ENCODE measurements around the gene AP3D1. TPM values are rescaled to one million over a fixed set of nuclear protein-coding genes. Genes with fewer than 3 reads are reported as not detected.
"Not testable (repeated sequence)": the region's sequence is repeated elsewhere in the genome, so short reads cannot be mapped to it uniquely, and the experiment has no call there.

Gene AP3D1
- 98.8 TPM for total RNA-seq

DNA sequence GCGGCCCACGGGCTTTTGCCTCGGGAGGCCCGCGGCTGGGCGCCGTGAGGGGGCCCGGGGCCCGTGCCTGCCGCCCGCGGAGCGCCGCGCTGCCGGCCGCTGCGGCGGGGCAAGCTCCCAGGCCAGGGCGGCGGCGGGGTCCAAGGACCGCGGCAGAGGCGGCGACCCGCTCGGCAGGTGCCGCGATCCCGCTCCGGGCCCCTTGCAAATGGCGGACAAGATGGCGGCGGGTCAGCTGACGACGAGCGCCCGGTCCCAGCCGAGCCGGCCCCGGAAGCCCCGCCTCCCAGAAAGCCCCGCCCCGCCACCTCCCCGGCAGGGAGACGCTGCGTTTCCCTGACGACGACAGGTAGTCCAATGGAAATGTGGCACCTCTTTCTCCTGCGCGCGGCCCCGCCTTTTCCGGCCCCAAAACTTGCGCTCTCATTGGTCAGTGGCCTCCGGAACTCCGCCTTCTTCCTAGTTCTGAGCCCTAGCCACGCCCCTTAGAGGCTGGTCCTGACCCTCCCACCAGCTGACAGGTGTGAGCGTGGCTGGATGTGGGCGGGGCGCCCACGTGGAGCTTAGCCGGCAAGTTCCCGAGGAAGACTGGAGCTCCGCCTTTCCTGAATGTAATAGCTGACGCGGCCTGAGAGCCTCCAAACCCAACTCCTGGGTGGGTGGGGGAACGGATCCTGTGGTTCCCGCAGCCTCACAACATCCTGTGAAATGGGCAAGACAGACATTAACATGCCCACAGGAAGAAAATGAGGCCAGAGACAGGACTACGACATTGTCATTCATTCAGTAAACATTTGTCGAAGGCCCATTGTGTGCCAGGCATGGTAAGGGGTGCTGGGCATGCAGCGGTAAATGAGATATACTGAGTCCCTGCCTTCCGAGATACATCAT, at the start of gene AP3D1:
AP3D1 (minus strand) TSS at position 228 of the 891 bp plus-strand sequence. CDS start 232 bp downstream, outside the sequence.
- TF ChIP-seq, protein P1, sequence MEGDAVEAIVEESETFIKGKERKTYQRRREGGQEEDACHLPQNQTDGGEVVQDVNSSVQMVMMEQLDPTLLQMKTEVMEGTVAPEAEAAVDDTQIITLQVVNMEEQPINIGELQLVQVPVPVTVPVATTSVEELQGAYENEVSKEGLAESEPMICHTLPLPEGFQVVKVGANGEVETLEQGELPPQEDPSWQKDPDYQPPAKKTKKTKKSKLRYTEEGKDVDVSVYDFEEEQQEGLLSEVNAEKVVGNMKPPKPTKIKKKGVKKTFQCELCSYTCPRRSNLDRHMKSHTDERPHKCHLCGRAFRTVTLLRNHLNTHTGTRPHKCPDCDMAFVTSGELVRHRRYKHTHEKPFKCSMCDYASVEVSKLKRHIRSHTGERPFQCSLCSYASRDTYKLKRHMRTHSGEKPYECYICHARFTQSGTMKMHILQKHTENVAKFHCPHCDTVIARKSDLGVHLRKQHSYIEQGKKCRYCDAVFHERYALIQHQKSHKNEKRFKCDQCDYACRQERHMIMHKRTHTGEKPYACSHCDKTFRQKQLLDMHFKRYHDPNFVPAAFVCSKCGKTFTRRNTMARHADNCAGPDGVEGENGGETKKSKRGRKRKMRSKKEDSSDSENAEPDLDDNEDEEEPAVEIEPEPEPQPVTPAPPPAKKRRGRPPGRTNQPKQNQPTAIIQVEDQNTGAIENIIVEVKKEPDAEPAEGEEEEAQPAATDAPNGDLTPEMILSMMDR (IDR thresholded peaks at IDR 0.05) = peak in 1 of 3 experiments; percentile 38
- Histone ChIP-seq H3K36me3 (no peaks in the 10 kb centered on the region), H3K27me3 (no peaks in the 10 kb centered on the region), H3K27ac (peak within 1 kb of the TSS; percentile 83 to 87), H3K4me1 (peaks cover 14 to 31% of the 10 kb centered on the region in 2 donors), H3K9me3 (no peaks in the 10 kb centered on the region), H3K4me3 (peak within 1 kb of the TSS; percentile 82 to 96)
- intact Hi-C loops (cut with DNase I) = loop anchor here (1.0 to 5.0 kb wide), 6 partner anchors 17 to 289 kb away; partner anchors contain the start of genes BTBD2, IZUMO4, KLF16 and MOB3A
- peak; percentile 99 to 100 for DNase-seq (ENCODE audit: low spot score in 2 of 2)

DNA sequence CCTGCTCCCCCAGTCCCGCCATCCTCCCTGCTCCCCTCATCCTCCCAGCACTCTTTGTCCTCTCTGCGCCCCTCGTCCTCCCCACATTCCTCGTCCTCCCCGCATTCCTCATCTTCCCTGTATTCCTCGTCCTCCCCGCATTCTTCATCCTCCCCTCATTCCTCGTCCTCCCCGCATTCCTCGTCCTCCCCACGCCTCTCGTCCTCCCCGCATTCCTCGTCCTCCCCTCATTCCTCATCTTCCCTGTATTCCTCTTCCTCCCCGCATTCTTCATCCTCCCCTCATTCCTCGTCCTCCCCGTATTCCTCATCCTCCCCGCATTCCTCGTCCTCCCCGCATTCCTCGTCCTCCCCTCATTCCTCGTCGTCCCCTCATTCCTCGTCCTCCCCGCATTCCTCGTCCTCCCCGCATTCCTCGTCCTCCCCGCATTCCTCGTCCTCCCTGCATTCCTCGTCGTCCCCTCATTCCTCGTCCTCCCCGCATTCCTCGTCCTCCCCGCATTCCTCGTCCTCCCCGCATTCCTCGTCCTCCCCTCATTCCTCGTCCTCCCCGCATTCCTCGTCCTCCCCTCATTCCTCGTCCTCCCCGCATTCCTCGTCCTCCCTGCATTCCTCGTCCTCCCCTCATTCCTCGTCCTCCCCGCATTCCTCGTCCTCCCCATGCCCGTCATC, 49.4 kb upstream of the AP3D1 start:
- H3K4me3 ChIP-seq; DNase-seq (ENCODE audit: low spot score in 2 of 2); intact Hi-C loops (cut with DNase I); H3K27me3 ChIP-seq; H3K9me3 ChIP-seq; H3K4me1 ChIP-seq; H3K27ac ChIP-seq: not testable (repeated sequence)
- H3K36me3 ChIP-seq = peaks cover 23 to 45% of the 10 kb centered on the region in 2 donors

DNA sequence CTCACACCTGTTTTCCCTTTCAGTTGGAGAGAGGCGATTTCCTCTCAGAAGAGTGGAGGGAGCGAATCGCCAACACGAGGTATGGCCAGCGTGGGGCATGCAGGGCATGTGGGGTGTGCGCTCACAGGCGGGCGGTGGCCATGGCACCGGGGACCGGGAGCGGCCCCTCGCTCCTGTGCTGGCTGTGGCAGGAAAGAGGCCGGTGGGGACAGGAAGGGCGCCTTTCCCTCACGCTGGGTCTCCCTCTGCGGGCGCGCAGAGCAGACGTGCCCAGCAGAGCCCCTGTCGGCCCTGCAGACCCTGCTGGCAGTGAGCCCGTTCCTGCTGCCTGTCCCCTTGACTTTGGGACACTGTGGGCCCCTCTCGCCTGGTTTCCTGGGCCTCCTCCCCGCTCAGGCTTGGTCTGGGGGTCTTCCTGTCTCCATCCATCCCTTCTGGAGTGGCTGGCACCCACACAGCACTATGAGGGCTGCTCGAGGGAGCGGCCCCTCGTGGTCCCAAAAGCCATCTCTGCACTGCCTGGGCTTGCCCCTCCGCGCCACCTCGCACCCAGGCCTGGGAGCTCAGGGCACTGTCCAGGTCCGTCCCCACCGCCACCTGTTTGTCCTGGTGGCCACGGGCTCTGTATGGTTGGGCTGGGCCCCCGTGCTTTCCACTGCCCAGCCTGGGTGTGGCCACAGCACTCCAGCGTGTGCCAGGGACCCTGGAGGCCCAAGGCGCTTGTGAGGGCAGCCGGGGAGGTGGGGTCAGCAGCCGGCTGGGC, 48.7 kb upstream of the AP3D1 start:
- Histone ChIP-seq H3K9me3 (no peaks in the 10 kb centered on the region), H3K4me3 (no peak overlapping the region), H3K27me3 (no peaks in the 10 kb centered on the region), H3K36me3 (peaks cover 28 to 52% of the 10 kb centered on the region in 2 donors), H3K27ac (no peak overlapping the region), H3K4me1 (no peaks in the 10 kb centered on the region)
- intact Hi-C loops (cut with DNase I) = no loop called here
- DNase-seq (ENCODE audit: low spot score in 2 of 2) = no peak
- TF ChIP-seq, protein P1 (IDR thresholded peaks at IDR 0.05) = no peak

DNA sequence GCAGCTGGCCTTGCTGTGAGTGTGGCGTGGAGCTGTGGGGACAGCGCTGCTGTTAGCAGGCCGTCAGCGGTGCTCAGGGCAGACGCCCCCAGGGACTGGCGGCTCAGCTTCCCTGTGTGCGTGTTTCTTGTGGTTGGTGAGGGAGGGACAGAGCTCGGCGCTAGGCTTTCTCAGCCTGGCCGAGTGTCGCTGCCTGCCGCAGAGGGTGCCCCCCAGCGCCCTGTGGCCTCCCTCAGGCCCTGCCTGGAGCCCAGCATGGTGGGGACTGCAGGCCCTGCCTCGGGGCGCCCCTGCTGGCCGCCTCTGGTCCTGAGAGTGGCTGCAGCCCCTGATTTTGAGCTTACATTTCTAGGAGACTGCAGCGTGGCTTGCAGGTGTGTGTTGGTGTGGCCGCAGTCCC, 47.8 kb upstream of the AP3D1 start:
- intact Hi-C loops (cut with DNase I) = no loop called here
- H3K27me3 ChIP-seq = no peaks in the 10 kb centered on the region
- H3K4me1 ChIP-seq = no peaks in the 10 kb centered on the region
- H3K9me3 ChIP-seq = no peaks in the 10 kb centered on the region
- H3K4me3 ChIP-seq = no peak overlapping the region
- no peak for DNase-seq (ENCODE audit: low spot score in 2 of 2)
- H3K27ac ChIP-seq = no peak overlapping the region
- H3K36me3 ChIP-seq = peaks cover 37 to 61% of the 10 kb centered on the region in 2 donors
- TF ChIP-seq, protein P1 (IDR thresholded peaks at IDR 0.05) = peak in 2 of 3 experiments; percentile 19 to 50

DNA sequence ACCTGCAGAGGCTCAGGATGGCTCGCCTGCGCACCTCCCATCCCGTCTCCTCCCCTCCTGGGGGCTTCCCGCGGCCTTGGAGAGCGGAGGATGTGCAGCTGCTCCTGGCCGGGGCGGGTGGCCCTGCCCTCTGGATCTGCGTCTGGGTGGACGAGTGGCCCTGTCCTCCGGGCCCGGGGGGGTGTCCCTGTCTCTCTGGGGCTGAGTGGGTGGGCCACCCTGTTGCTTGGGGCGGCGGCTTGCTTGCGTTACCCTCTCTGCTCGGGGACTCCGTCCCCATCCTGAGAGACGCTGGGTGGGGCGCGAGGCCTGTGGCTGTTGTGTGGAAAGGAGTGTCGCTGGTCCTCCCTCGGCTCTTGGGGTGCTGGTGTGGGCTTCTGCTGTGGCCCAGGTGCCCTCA, 47.0 kb upstream of the AP3D1 start:
- no peaks in the 10 kb centered on the region for H3K9me3 ChIP-seq
- peaks cover 46 to 60% of the 10 kb centered on the region in 2 donors for H3K36me3 ChIP-seq
- no peak overlapping the region for H3K27ac ChIP-seq
- no peaks in the 10 kb centered on the region for H3K27me3 ChIP-seq
- H3K4me3 ChIP-seq = no peak overlapping the region
- DNase-seq (ENCODE audit: low spot score in 2 of 2) = no peak
- no peaks in the 10 kb centered on the region for H3K4me1 ChIP-seq
- intact Hi-C loops (cut with DNase I) = no loop called here
- TF ChIP-seq, protein P1 (IDR thresholded peaks at IDR 0.05) = no peak

All from ascending aorta (tissue), 2 donors.